Keratinocyte (primary cell): ENCODE data around the gene VAV1. TPM values are rescaled to one million over a fixed set of nuclear protein-coding genes. Genes with fewer than 3 reads are reported as not detected.

Experiments
- DNase-seq: peaks from one replicate; pipeline ENCODE4 v3.0.0-alpha.2; 2011; ENCODE audit warnings: low read depth, missing footprints, low spot score
- FAIRE-seq: peaks from 2 replicates; lab custom pipeline; 2011; peaks lifted over from hg19 to GRCh38; lab: Jason Lieb, UNC
- H2AFZ ChIP-seq: 2 replicates; pipeline ENCODE4 v1.6.0; 2012; ENCODE audit warnings: low read length, control low read depth, inconsistent platforms; ENCODE audit not compliant: control insufficient read depth
- H3K27ac ChIP-seq: 2 replicates; pipeline ENCODE4 v1.5.1; 2011; ENCODE audit warnings: low read length; ENCODE audit not compliant: control insufficient read depth, insufficient read depth
- H3K27me3 ChIP-seq: 3 replicates; pipeline ENCODE4 v1.6.0; 2011; ENCODE audit warnings: low read length; ENCODE audit not compliant: control insufficient read depth, insufficient read depth; ENCODE audit errors: extremely low read depth
- H3K36me3 ChIP-seq, 2 experiments: 2 replicates in 1 of 2; 3 replicates in 1 of 2; pipeline ENCODE4 v1.5.1; 2011; ENCODE audit warnings: low read length in 2 of 2, mild to moderate bottlenecking in 1 of 2; ENCODE audit not compliant: control insufficient read depth in 2 of 2, insufficient read depth in 2 of 2; ENCODE audit errors: extremely low read depth in 1 of 2
- H3K4me1 ChIP-seq: 3 replicates; pipeline ENCODE4 v1.5.1; 2011; ENCODE audit warnings: low read length; ENCODE audit not compliant: control insufficient read depth, insufficient read depth; ENCODE audit errors: extremely low read depth
- H3K4me2 ChIP-seq: 3 replicates; pipeline ENCODE4 v1.6.0; 2011; ENCODE audit warnings: low read depth, low read length; ENCODE audit not compliant: control insufficient read depth, insufficient read depth; ENCODE audit errors: extremely low read depth
- H3K4me3 ChIP-seq, 3 experiments: fragments of 200-600 bp in 1 of 3; sonication (generic) in 1 of 3; 2 replicates in 2 of 3; 3 replicates in 1 of 3; pipeline ENCODE4 v1.5.1; 2011 to 2016; ENCODE audit warnings: low read length in 3 of 3, mild to moderate bottlenecking in 3 of 3, control low read depth in 2 of 3, inconsistent platforms in 1 of 3, low read depth in 1 of 3, mixed read lengths in 1 of 3, mixed run types in 1 of 3, moderate library complexity in 1 of 3; ENCODE audit not compliant: control insufficient read depth in 2 of 3, insufficient read depth in 2 of 3; ENCODE audit errors: extremely low read depth in 1 of 3
- H3K79me2 ChIP-seq: 2 replicates; pipeline ENCODE4 v1.6.0; 2012; ENCODE audit warnings: low read length; ENCODE audit not compliant: control insufficient read depth, insufficient read depth
- H3K9ac ChIP-seq: 3 replicates; pipeline ENCODE4 v1.6.0; 2011; ENCODE audit warnings: low read length; ENCODE audit not compliant: control insufficient read depth, insufficient read depth; ENCODE audit errors: extremely low read depth
- H3K9me1 ChIP-seq: 3 replicates; pipeline ENCODE4 v1.6.0; 2011; ENCODE audit warnings: low read length; ENCODE audit not compliant: control insufficient read depth, insufficient read depth; ENCODE audit errors: extremely low read depth
- H3K9me3 ChIP-seq: 2 replicates; pipeline ENCODE4 v1.5.1; 2012; ENCODE audit warnings: low read depth, low read length; ENCODE audit not compliant: control insufficient read depth
- H4K20me1 ChIP-seq: 3 replicates; pipeline ENCODE4 v1.6.0; 2011; ENCODE audit warnings: low read length; ENCODE audit not compliant: control insufficient read depth, insufficient read depth; ENCODE audit errors: extremely low read depth
- EZH2 ChIP-seq: IDR thresholded peaks from one replicate; pipeline ENCODE4 v1.6.1; 2012; ENCODE audit warnings: inconsistent platforms, mild to moderate bottlenecking, low read length, moderate library complexity
- dilution Hi-C: fragments of 300-500 bp; cut with MboI; formaldehyde crosslinking; loops from one replicate; pipeline ENCODE4 v1.7.0; 2020; ENCODE audit warnings: low sequenced_read_pairs; ENCODE audit not compliant: extremely low pct_ligation_motif_present
- polyA plus RNA-seq, 5 experiments: library from polyadenylated mRNA; depleted of rRNA in 3 of 5; stranded (reverse) in 3 of 5; stranded (forward) in 1 of 5; unstranded in 1 of 5; fragments of >200 nt; gene quantifications; 1 replicate in 1 of 5; 2 replicates in 3 of 5; 3 replicates in 1 of 5; pipeline versions ENCODE4 v1.2.1 to v1.2.3, GENCODE V29; 2011 to 2012; ENCODE audit warnings: missing spikeins in 2 of 5, low read depth in 1 of 5, low replicate concordance in 1 of 5
- TF ChIP-seq, protein P1 (sequence below), 3 experiments: IDR thresholded peaks in 1 of 3; conservative IDR thresholded peaks in 1 of 3; optimal IDR thresholded peaks in 1 of 3; 2 replicates in 2 of 3; 3 replicates in 1 of 3; pipeline versions ENCODE3 to v1.5.1; 2011; ENCODE audit warnings: low read length in 3 of 3, mild to moderate bottlenecking in 3 of 3, moderate library complexity in 2 of 3, control low read depth in 1 of 3, inconsistent platforms in 1 of 3; ENCODE audit not compliant: insufficient read depth in 2 of 3; ENCODE audit errors: extremely low read depth in 1 of 3

VAV1 gene
- polyA plus RNA-seq, 1 donor (not counting 4 experiments of a cell fraction or from before 2014, with no cell fraction given) = 0.42 TPM

DNA sequence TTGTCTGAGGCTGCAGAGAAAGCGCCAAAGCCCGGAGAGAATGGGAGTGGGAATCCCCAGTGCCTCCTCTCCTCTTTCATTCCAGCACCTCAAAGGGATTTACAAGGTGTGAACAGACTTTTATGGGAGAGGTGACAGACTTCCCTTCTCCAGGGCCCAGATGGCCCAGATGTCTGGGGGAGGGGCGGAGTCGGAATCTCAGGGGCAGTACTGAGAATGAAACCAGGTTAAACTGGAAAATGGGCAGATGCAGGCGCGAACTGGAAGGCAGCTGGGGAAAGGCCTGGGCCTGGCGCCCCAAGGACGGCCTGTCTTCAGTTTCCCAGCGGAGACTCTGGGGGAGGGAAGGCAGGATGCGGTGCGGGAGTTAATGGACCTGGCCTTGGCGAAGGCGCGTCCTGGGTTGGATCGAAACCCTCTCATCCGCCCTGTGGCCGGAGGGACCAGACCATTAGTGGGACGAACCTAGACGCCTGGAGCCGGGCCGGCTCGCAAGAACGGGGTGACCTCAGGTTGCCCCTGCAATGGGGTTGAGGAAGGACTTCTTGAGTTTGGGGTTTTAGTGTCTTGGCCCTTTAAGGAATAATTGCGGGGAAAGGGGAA lies 33.6 kb upstream of the VAV1 start:
- H3K4me2 ChIP-seq = peak overlapping the region; percentile 89
- no peaks in the 10 kb centered on the region for H3K27me3 ChIP-seq
- peak overlapping the region; percentile 81 for H2AFZ ChIP-seq
- H3K36me3 ChIP-seq = peaks cover 4 to 10% of the 10 kb centered on the region in 2 experiments
- peak overlapping the region; percentile 79 for H3K9ac ChIP-seq
- no peak for FAIRE-seq
- dilution Hi-C loops = no loop called here
- peaks cover 33% of the 10 kb centered on the region for H3K4me1 ChIP-seq
- H3K9me1 ChIP-seq = no peaks in the 10 kb centered on the region
- H3K4me3 ChIP-seq = peak overlapping the region; percentile 34 to 67 (median 66)
- no peak for DNase-seq
- peaks cover 29% of the 10 kb centered on the region for H3K79me2 ChIP-seq
- H3K9me3 ChIP-seq = no peaks in the 10 kb centered on the region
- TF ChIP-seq EZH2 = no peak
- TF ChIP-seq, protein P1, sequence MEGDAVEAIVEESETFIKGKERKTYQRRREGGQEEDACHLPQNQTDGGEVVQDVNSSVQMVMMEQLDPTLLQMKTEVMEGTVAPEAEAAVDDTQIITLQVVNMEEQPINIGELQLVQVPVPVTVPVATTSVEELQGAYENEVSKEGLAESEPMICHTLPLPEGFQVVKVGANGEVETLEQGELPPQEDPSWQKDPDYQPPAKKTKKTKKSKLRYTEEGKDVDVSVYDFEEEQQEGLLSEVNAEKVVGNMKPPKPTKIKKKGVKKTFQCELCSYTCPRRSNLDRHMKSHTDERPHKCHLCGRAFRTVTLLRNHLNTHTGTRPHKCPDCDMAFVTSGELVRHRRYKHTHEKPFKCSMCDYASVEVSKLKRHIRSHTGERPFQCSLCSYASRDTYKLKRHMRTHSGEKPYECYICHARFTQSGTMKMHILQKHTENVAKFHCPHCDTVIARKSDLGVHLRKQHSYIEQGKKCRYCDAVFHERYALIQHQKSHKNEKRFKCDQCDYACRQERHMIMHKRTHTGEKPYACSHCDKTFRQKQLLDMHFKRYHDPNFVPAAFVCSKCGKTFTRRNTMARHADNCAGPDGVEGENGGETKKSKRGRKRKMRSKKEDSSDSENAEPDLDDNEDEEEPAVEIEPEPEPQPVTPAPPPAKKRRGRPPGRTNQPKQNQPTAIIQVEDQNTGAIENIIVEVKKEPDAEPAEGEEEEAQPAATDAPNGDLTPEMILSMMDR (optimal IDR thresholded peaks at IDR 0.05 in 1 of 3, IDR thresholded peaks at IDR 0.05 in 1 of 3, conservative IDR thresholded peaks at IDR 0.05 in 1 of 3; ENCODE audit: extremely low read depth in 1 of 3, insufficient read depth in 2 of 3, low read length in 3 of 3) = no peak
- peak overlapping the region; percentile 86 for H3K27ac ChIP-seq
- no peaks in the 10 kb centered on the region for H4K20me1 ChIP-seq

DNA sequence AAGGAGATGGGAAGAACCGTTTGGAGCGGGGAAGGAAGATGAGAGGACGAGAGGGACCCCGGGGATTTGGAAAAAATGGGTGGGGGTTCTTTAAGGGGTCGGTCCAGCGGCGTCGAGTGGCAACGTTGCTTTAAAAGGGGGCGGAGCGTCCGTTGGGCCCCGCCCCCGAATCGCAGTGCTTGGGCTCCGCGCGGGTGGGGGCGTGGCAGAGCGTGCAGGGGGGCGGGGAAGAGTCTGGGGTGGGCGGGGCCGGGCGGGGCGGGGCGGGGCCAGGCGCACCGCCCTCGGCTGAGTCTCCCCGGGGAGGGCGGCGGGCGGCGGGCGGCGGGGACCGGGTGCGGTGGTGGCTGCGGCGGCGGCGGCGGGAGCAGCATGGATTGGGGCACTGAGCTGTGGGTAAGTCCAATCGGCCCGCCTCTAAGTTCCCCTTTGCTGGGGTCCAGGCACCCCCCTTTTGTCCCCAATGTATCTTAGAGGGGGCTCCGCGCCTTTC lies 33.1 kb upstream of the VAV1 start, which contains the start of gene TRIP10:
TRIP10 (plus strand) TSS at position 291 of the 493 bp plus-strand sequence; CDS start at position 373, 82 bp downstream.
- dilution Hi-C loops = no loop called here
- H3K27ac ChIP-seq = peak within 1 kb of the TSS; percentile 86
- H3K4me2 ChIP-seq = peak within 1 kb of the TSS; percentile 89
- H3K4me1 ChIP-seq = peaks cover 38% of the 10 kb centered on the region
- FAIRE-seq = no peak
- no peaks in the 10 kb centered on the region for H3K27me3 ChIP-seq
- H3K79me2 ChIP-seq = peaks cover 31% of the 10 kb centered on the region
- H4K20me1 ChIP-seq = no peaks in the 10 kb centered on the region
- H3K36me3 ChIP-seq = peaks cover 9 to 13% of the 10 kb centered on the region in 2 experiments
- no peak for TF ChIP-seq EZH2
- TF ChIP-seq, protein P1 (optimal IDR thresholded peaks at IDR 0.05 in 1 of 3, IDR thresholded peaks at IDR 0.05 in 1 of 3, conservative IDR thresholded peaks at IDR 0.05 in 1 of 3; ENCODE audit: extremely low read depth in 1 of 3, insufficient read depth in 2 of 3, low read length in 3 of 3) = no peak
- peak within 1 kb of the TSS; percentile 67 to 81 (median 70) for H3K4me3 ChIP-seq
- peak within 1 kb of the TSS; percentile 81 for H2AFZ ChIP-seq
- no peaks in the 10 kb centered on the region for H3K9me1 ChIP-seq
- H3K9me3 ChIP-seq = no peaks in the 10 kb centered on the region
- no peak for DNase-seq
- H3K9ac ChIP-seq = peak within 1 kb of the TSS; percentile 87
